ENCODE results near the gene ZDHHC6. TPM values are rescaled to one million over a fixed set of nuclear protein-coding genes. Genes with fewer than 3 reads are reported as not detected.

Gene ZDHHC6
- total and polyA plus RNA-seq, 4 donors, result 25.8 to 38.3 (median 30.1) TPM

DNA sequence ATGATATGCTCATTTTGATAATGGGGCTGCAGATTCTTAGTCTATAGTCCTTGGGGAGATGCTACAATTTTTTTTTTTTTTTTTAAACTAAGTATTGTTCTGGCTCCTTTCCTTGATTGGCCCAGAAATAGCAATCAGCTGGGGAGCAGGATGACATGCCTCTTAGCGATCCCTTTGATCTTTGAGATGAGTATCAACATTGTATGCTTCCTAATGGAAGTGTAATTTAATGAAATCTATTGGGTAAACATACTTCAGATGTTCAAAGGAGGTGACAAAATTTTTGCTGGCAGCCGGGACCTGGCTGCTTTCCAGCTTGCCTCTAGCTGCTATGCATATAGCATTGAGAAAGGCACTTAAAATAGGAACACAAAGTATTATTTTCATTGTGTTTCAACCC, 43.8 kb upstream of the ZDHHC6 start:
- DNase-seq (peak; percentile 90 to 95 (median 94)), ATAC-seq (ENCODE audit: insufficient read depth, low FRiP score) (no peak)
- H3K36me3 ChIP-seq (ENCODE audit: control insufficient read depth in 4 of 4, insufficient read depth in 4 of 4, low read length in 4 of 4), result no peaks in the 10 kb centered on the region
- no peak overlapping the region for H3K4me3 ChIP-seq
- peaks cover 0 to 28% (median 6%) of the 10 kb centered on the region in 5 donors for H3K4me1 ChIP-seq (ENCODE audit: control insufficient read depth in 5 of 5, insufficient read depth in 5 of 5, low read length in 5 of 5)
- no peaks in the 10 kb centered on the region for H3K27me3 ChIP-seq (ENCODE audit: control insufficient read depth in 3 of 3, insufficient read depth in 3 of 3, low read length in 2 of 3)
- 34 to 57% methylated on average over 2 of the region's 2 CpGs for WGBS, 2 donors
- H3K9ac ChIP-seq (ENCODE audit: insufficient read depth in 1 of 2, low read length in 2 of 2), result no peak overlapping the region
- H3K9me3 ChIP-seq (ENCODE audit: control insufficient read depth in 4 of 4, insufficient read depth in 3 of 4, low read length in 3 of 4), result no peaks in the 10 kb centered on the region
- TF ChIP-seq, protein P1, sequence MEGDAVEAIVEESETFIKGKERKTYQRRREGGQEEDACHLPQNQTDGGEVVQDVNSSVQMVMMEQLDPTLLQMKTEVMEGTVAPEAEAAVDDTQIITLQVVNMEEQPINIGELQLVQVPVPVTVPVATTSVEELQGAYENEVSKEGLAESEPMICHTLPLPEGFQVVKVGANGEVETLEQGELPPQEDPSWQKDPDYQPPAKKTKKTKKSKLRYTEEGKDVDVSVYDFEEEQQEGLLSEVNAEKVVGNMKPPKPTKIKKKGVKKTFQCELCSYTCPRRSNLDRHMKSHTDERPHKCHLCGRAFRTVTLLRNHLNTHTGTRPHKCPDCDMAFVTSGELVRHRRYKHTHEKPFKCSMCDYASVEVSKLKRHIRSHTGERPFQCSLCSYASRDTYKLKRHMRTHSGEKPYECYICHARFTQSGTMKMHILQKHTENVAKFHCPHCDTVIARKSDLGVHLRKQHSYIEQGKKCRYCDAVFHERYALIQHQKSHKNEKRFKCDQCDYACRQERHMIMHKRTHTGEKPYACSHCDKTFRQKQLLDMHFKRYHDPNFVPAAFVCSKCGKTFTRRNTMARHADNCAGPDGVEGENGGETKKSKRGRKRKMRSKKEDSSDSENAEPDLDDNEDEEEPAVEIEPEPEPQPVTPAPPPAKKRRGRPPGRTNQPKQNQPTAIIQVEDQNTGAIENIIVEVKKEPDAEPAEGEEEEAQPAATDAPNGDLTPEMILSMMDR (IDR thresholded peaks at IDR 0.05; ENCODE audit: control extremely low read depth, extremely low read depth), result no peak
- no peak overlapping the region for H3K27ac ChIP-seq (ENCODE audit: low read depth in 1 of 2, low read length in 1 of 2)

DNA sequence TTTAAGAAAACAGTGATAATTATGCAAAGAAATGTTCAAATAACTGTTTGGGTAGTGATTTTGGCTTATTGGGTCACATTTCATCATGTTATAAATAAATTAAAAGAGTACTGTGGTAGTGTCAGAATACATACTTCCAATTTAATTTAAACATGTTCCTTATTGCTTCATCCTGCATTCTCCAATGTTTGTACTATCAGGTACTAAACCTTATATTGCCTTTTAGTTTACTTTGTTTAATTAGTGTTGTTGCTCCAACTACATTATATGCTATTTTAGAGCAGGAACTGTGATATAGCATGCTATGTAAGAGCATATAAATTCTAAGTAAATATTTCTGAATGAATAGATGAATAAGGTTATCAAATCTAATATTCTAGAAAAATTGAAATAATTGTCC, 41.2 kb upstream of the ZDHHC6 start:
- no peaks in the 10 kb centered on the region for H3K36me3 ChIP-seq (ENCODE audit: control insufficient read depth in 4 of 4, insufficient read depth in 4 of 4, low read length in 4 of 4)
- peaks cover 0 to 32% (median 6%) of the 10 kb centered on the region in 5 donors for H3K4me1 ChIP-seq (ENCODE audit: control insufficient read depth in 5 of 5, insufficient read depth in 5 of 5, low read length in 5 of 5)
- H3K27me3 ChIP-seq (ENCODE audit: control insufficient read depth in 3 of 3, insufficient read depth in 3 of 3, low read length in 2 of 3), result no peaks in the 10 kb centered on the region
- H3K9ac ChIP-seq (ENCODE audit: insufficient read depth in 1 of 2, low read length in 2 of 2), result no peak overlapping the region
- ATAC-seq (ENCODE audit: insufficient read depth, low FRiP score), result no peak
- no peaks in the 10 kb centered on the region for H3K9me3 ChIP-seq (ENCODE audit: control insufficient read depth in 4 of 4, insufficient read depth in 3 of 4, low read length in 3 of 4)
- no peak overlapping the region for H3K27ac ChIP-seq (ENCODE audit: low read depth in 1 of 2, low read length in 1 of 2)
- no peak overlapping the region for H3K4me3 ChIP-seq
- DNase-seq, result no peak
- TF ChIP-seq, protein P1 (IDR thresholded peaks at IDR 0.05; ENCODE audit: control extremely low read depth, extremely low read depth), result no peak

DNA sequence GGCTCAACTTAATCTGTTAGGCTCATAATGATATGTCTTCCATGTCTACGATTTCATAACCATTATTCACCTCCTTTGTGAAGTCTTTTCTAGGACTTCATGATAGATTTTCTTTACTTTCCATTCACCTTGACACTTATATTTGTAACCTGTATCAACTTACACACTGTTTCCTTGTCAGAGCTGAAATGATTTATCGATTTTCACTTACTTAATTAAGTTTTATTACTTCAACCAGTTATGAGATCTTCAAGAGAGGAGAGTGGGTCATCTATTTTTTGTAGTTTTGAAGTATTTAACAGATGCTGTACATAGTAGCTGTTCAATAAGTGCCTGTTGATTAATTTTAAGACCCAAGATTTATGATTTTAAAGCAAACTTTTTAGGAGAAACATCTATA, 37.7 kb upstream of the ZDHHC6 start:
- TF ChIP-seq, protein P1 (IDR thresholded peaks at IDR 0.05; ENCODE audit: control extremely low read depth, extremely low read depth), result no peak
- Histone ChIP-seq H3K27me3 (ENCODE audit: control insufficient read depth in 3 of 3, insufficient read depth in 3 of 3, low read length in 2 of 3) (no peaks in the 10 kb centered on the region), H3K9ac (ENCODE audit: insufficient read depth in 1 of 2, low read length in 2 of 2) (no peak overlapping the region), H3K36me3 (ENCODE audit: control insufficient read depth in 4 of 4, insufficient read depth in 4 of 4, low read length in 4 of 4) (no peaks in the 10 kb centered on the region), H3K4me1 (ENCODE audit: control insufficient read depth in 5 of 5, insufficient read depth in 5 of 5, low read length in 5 of 5) (peaks cover 0 to 24% (median 1%) of the 10 kb centered on the region in 5 donors), H3K4me3 (no peak overlapping the region), H3K27ac (ENCODE audit: low read depth in 1 of 2, low read length in 1 of 2) (no peak overlapping the region), H3K9me3 (ENCODE audit: control insufficient read depth in 4 of 4, insufficient read depth in 3 of 4, low read length in 3 of 4) (no peaks in the 10 kb centered on the region)
- WGBS, 2 donors, result 95 to 98% methylated on average over 2 of the region's 2 CpGs
- ATAC-seq (ENCODE audit: insufficient read depth, low FRiP score), result no peak
- no peak for DNase-seq

DNA sequence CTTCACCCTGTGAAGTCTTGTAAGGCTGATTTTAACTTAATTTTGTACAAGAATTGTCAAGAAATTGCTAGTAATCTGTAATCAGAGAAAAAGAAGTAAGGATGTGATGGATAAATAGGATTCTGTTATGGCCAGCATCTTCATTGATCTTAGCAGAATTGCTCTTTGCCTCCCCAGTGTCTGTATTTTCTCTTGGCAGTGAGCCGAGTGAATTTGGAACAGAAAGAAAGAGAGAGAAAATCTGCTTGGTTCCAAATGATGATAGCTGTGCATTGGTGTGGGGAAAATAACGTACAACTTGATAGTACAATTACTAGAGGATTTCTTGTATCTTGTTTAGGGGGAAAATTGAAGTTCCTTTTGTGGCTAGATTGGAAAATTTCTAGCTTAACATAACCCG, 34.9 kb upstream of the ZDHHC6 start:
- Histone ChIP-seq H3K9me3 (ENCODE audit: control insufficient read depth in 4 of 4, insufficient read depth in 3 of 4, low read length in 3 of 4) (no peaks in the 10 kb centered on the region), H3K27ac (ENCODE audit: low read depth in 1 of 2, low read length in 1 of 2) (no peak overlapping the region), H3K27me3 (ENCODE audit: control insufficient read depth in 3 of 3, insufficient read depth in 3 of 3, low read length in 2 of 3) (no peaks in the 10 kb centered on the region), H3K4me1 (ENCODE audit: control insufficient read depth in 5 of 5, insufficient read depth in 5 of 5, low read length in 5 of 5) (peaks cover 0 to 18% (median 0%) of the 10 kb centered on the region in 5 donors), H3K9ac (ENCODE audit: insufficient read depth in 1 of 2, low read length in 2 of 2) (no peak overlapping the region), H3K4me3 (no peak overlapping the region), H3K36me3 (ENCODE audit: control insufficient read depth in 4 of 4, insufficient read depth in 4 of 4, low read length in 4 of 4) (no peaks in the 10 kb centered on the region)
- 88 to 92% methylated on average over 3 of the region's 3 CpGs for WGBS, 2 donors
- ATAC-seq (ENCODE audit: insufficient read depth, low FRiP score) (no peak), DNase-seq (peak; percentile 45 to 90 (median 89))
- TF ChIP-seq, protein P1 (IDR thresholded peaks at IDR 0.05; ENCODE audit: control extremely low read depth, extremely low read depth), result no peak
